Stimulated activated CD4-positive, alpha-beta T cell treated with anti-CD3 and anti-CD28 coated beads, Interleukin-4, amount 100 ng/mL, for 1 hour (primary cell): ENCODE results near the gene WDFY2.

Experiments used
- DNase-seq: peaks from one replicate; pipeline ENCODE4 v3.0.0-alpha.2; 2020

The WDFY2 gene

DNA sequence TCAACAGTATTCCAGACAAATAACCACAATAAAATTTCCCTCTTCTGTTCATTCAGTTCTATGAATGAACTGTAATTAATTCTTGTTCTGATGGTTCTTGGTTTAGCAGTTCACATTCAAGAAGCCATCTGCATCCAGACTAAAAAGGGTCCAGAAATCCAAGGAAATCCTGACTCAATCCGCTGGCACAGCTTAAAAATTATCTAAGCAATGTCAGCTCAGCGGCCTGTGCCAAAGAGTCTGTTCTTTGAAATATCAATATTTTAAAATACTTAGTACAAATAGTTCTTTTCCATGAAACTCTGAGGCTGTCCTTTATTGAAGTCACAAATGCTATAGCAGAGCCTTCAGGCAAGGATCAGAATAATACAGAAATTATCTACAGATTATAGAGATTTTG is 162.5 kb downstream of the WDFY2 start:
- DNase-seq = no peak

DNA sequence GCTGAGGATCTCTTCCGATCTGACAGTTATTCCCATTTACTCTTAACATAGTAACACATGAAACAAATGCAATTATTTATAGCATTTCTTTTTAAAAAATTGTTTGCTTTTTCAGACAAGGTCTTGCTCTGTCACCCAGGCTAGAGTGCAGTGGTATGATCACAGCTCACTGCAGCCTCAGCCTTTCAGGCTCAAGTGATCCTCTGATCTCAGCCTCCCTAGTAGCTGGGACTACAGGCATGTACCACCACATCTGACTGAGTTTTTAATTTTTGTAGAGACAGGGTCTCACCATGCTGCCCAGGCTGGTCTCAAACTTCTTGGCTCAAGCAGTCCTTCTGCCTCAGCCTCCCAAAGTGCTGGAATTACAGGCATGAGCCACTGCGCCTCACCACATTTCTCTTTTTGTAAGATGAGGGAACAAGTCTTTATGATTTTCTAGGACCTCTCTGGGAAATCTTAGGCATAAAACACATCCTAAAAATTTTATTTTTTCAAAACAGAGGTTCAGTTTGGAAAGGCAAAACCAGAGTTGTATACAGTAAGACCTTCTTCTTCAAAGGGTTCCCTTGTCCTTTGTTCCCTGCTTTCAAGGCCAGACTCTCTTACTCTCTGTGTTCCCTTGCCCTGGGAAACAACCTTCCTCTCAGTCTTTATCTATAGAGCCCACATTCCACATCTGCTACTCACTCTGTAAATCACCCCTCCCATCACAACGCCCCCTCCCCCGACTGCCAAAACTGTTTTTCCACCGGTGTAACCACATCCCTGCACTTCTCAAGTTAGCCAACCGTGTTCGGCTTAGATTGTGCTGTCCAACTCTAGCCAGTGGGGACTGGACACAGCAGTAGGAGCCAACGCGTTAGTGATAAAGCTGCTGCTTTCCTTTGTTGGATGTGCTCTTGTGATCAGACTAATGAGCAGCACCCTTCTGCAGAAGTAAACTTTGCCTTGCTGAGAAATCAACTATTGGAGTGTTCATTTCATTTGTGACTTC is 163.5 kb downstream of the WDFY2 start:
- DNase-seq = no peak

DNA sequence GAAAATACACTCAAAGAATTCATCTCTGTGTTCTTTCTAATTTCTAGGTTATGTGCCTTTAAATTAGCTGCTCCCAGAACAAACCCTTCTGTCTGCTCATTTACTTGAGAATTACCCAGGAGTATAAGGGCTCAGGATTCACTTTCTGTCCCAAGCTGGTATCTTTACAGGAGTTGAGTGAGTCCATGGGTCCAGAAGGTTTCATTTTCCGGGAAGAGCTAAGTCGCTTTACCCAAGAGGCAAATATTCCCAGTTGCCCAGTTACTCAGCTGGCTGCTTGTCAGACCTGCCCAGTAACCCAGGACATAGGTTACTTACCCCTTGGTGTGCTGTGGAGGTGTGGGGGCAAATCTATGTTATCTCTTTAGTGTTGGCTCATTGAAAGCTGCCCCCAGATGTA is 172.4 kb downstream of the WDFY2 start:
- no peak for DNase-seq

DNA sequence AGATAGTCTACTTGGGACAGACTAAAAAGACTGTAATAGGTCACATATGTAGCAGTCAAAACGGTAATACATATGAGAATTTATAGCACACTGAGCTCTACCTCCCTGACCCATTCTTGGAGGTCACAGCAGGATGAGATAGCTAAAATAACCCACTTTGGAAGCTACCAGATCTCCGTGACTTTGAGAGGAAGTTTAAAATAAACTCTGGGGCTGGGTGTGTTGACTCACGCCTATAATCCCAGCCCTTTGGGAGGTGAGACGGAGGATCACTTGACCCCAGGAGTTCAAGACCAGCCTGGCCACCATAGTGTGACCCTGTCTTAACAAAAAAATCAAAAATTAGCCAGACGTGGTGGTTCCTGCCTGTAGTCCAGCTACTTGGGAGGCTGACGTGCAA is 174.4 kb downstream of the WDFY2 start:
- no peak for DNase-seq

DNA sequence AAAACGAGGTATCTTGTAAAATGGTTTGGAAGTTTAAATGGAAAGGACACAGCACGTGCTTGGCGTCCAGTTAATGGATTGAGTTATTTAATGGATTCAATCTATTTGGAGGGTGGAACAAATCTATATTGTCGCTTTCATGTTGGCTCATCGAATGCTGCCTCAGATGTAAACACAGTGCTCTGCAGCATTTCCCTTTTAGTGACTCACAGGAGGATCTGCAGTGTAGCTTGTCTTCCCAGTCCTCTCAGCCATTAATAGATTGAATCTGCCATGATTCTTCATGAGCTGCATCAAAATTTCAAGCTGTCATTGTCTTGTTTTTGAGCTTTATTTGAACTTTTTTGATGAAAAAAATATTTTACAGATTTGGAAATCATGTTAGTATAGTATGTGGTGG is 175.0 kb downstream of the WDFY2 start:
- no peak for DNase-seq

- DNase-seq = no peak
Measured at GRCh38 chr13:51760592-51760991, 176.3 kb downstream of the WDFY2 start.

DNA sequence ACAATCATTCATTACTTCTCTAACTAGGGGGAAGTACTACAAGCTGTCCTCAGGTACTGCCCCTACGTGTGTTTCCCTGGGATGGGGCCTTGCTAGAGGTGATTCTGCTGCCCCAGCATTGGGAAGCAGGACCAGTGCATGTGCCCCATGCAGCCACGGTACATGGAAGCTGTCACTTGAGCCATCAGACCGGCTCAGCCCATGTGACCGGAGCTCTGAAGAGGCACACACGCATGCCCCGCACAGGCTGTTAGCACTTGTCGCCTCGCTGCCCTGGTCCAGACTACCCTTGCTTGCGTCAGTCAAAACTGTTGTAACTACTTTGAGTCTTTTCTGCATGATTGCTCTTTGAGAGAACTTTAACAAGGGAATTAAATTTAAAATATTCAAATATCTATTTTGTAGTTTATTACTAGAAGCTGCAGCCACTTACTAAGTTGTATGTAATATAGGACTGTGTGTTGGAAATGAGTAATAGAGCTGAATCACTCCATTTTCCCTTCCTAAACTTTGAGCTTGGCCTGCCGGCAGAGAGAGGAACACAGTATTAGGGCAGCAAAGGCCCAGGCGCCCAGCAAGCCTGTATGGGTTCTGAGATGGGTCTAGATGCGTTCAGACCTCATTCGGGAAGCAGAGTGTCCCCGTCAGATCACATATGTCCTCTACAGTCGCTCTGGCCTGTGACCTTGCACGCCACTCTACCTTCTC is 177.5 kb downstream of the WDFY2 start:
- DNase-seq = no peak

DNA sequence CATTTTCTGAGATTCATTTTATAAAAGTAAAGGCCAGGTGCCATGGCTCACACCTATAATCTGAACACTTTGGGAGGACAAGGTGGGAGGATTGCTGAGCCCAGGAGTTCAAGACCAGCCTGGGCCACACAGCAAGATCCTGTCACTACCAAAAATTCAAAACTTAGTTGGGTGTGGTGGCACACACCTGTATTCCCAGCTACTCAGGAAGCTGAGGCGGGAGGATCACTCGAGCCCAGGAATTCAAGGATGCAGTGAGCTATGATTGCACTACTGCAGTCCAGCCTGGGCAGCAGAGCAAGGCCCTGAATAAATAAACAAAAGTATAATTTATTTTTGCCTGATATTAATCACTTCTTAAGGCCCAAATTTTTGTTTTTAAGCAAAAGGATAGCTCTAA is 179.2 kb downstream of the WDFY2 start:
- DNase-seq = no peak

- DNase-seq = peak; percentile 71
Measured at GRCh38 chr13:51764184-51765141, 180.2 kb downstream of the WDFY2 start.

DNA sequence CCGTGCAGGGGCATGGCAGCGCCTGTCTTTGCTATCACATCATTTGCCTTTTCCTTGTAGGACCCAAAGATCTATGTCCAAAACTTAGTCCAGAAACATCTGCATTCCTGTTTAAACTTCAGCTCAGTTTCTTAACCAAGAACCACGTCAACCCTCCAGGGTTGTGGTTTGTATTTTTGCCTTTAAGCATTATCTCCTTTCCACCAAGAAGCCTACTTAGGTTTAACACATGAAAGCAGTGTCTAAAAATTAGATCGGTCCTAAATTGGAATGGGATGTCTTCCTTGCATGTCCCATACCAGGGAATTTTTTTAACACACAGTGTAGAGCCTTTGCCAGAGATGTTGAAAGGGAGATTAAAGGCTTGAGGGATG is 180.9 kb downstream of the WDFY2 start:
- no peak for DNase-seq

- no peak for DNase-seq
Measured at GRCh38 chr13:51767100-51767499, 182.8 kb downstream of the WDFY2 start.

GRCh38 chr13:51768378-51768921 is 184.2 kb downstream of the WDFY2 start:
- no peak for DNase-seq

DNA sequence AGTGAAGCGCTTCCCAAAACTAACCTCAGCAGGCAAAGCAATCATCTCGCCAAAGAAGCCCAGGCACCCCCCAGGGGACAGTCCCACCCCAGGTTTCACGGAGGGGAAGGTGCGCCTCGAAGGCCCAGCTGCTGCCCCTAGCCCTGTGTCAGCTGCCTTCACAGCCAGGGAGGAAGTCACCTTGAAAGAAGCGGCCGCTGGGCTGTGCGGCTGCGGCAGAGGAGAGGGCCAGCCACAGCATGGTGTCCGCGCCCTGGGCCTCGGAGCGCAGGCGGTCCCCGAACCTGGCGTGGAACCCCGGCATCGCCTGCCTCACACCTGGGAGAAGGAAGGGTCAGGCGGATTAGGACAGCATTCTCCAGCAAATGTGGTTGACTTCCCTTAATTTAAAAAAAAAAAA is 184.7 kb downstream of the WDFY2 start:
- DNase-seq = no peak

- no peak for DNase-seq
Measured at GRCh38 chr13:51769455-51770127, 185.3 kb downstream of the WDFY2 start.

- DNase-seq = no peak
Measured at GRCh38 chr13:51770160-51770559, 185.9 kb downstream of the WDFY2 start.

DNA sequence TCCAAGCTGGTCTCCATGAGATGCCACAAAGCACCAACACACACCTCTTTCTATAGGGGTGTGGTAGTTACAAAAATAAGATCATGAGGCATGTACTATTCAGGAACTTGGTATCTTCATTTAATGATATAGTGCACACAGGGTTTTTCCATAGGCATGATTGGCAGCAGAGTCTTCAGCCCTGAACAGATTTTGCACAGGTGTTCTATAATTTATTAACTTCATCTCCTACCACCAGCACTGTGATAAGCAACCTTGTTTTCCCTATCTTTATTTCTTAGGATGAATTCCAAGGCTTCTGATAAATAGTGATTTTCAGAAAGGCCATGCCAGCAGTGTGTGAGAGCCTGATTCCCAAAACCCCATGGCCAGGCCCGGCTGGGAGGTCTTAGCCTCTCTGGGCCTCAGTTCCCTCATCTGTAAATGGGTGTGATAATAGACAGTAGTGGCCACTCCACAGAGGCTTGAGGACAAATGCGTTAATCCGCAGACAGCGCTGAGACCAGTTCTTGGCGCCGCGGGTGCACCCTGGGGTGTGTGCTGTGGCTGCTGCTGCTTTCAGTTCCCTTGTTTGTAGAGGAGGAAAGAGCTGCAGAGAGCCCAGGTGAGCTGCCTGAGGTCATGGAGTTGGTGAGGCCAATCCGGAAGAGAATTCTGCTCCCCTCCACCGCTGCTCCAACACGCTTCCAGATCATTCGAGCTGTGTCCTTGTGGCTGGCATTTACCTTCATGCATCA is 186.6 kb downstream of the WDFY2 start:
- DNase-seq = no peak

- no peak for DNase-seq
Measured at GRCh38 chr13:51771418-51772104, 187.3 kb downstream of the WDFY2 start.

DNA sequence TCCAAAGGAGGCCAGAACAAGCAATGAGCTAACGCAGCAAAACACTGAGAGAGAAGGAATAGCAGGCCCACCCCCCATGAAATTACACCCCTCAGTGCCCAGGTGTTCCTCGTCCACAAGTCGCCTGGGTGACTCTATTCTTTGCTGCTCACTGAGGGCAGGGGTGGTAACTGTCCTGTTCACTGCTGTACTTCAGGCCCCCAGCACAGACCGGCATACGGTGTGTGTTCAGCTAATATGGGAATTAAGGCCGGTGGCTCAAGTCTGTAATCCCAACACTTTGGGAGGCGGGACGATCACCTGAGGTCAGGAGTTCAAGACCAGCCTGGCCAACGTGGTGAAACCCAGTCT is 187.8 kb downstream of the WDFY2 start:
- DNase-seq = no peak

GRCh38 chr13:51772781-51773180 is 188.5 kb downstream of the WDFY2 start:
- DNase-seq = no peak

GRCh38 chr13:51773515-51773914 is 189.3 kb downstream of the WDFY2 start:
- DNase-seq = no peak

GRCh38 chr13:51776179-51776578 is 191.9 kb downstream of the WDFY2 start:
- no peak for DNase-seq
